T follicular helper cell (primary cell): Measurements from ENCODE around the gene AGAP3.

ENCODE experiments used
- DNase-seq: peaks from one replicate; pipeline ENCODE4 v3.0.0-alpha.2; 2020; ENCODE audit warnings: low read depth

AGAP3 gene

DNA sequence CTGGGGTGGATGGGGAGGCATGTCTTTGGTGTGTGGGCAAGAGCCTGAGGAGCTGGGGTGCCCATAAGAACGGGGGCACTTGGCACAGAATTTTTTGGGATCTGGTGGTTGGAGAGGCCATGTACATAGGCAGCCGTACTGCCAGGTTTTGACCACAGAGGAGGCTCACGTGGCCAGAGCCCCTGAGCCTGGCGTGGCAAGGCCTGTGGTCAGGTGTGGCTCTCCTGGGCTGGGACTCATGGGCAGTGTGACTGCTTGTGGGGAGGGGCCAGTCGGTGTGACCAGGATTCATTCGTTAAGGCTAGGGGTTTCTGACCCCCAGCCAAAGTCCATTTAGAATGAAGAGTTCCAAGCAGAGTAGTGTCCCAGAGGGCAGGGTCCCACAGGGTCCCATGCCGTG, 38.2 kb downstream of the AGAP3 start:
- no peak for DNase-seq

DNA sequence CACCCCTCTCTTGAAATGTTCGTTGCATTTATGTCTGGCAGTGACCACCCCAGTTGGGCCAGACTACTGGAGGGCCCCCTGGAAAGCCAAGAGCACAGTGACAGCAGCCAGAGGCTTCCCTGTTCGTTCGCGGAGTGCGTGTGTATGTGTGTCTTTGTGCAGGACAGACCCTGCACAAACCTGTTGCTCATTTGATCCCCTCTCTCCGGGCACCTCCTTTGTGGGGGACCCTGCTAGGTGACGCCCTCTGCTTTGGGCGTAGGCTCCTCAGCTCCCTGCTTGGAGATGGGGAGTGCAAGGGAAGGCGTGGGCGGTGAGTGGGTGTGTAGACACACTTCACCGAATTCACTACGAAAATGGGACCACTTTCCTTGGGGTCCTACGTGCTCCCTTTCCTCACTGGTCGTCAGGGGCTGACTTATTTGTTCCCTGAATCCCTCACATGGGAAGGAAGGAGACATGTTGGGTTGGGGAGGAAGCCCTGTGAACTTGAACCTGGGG, 38.7 kb downstream of the AGAP3 start:
- DNase-seq, result no peak

- DNase-seq, result no peak
Observed at GRCh38 chr7:151125470-151125845, 39.2 kb downstream of the AGAP3 start.

DNA sequence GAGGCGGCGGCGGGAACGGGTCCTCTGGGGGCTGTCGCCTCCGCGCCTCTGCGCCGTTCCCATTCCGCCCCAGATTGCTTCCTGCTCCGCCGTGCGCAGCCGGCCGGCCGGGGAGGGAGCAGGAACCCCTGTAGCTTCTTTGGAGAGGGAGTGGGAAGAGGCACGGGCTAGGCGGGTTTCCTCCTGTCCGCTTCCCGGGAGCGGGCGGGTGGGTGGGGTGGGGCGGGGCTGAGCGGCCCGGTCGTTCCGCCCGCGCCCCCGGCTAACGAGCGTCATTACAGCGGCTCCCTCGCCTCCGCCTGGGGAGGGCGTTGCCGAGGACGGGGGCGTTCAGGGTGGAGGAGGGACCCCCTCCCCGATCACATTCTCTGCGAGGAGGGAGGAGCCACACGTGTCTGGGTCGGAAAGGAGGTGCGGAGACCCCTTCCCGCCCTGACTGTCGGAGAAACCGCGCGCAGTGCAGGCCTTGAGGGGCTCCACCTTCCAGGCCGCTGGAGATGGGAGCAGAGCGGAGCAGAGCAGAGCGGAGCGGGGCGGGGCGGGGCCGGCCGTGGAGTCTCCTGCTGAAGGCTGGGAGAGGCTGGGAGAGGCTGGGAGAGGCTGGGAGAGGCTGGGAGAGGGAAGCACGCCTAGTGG, 39.7 kb downstream of the AGAP3 start:
- no peak for DNase-seq

DNA sequence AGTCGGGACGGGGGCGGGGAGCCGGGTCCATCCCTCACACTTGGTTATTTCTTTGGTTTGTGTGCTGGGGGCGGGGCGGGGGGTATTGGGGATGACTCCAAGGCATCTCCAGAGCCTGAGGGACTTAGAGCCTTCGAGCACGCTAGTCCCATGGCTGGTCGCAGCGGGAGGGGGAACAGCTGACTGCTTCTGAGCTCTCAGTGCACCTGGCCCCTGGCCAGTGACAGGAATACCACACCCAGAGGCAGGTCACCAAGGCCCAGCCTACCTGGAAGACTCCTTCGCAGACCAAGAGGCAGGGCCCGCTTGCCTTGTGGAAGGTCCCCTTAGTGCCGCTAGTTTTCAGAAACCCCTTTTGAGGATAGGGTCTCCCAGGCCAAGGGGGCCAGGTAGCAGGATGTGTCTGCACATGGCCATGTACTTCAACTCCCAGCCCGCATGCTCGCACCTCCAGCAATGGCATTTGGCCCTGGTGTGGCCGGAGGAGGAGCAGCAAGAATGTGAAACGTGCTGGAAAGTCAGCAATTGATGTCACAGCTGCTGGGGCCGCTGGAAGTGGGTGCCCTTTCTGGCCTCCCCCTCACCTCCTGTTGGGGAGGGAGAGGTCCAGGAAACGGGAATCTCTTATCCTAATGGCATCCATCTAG, 40.3 kb downstream of the AGAP3 start:
- no peak for DNase-seq

DNA sequence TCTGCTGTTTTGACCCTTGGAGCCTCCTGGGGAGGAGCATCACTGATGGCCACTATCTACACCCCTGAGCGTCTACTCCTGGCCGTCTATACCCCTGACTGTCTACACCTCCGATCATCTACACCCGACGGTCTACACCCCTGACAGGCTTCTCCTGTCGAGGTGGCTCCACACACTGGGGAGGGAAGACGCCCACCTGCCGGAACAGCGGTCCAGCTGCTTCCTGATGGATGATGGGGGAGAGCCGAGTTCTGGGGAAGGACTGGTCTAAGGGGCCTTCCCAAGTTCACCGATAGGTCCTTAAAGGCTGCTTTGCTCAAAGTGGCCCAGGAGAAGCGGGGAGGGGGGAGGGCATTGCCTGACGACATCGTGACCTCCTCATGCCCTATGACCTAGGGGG, 41.9 kb downstream of the AGAP3 start:
- no peak for DNase-seq

- no peak for DNase-seq
Observed at GRCh38 chr7:151128716-151129115, 42.4 kb downstream of the AGAP3 start.

GRCh38 chr7:151129117-151129959, 43.1 kb downstream of the AGAP3 start:
- no peak for DNase-seq

GRCh38 chr7:151129960-151130591, 43.8 kb downstream of the AGAP3 start:
- DNase-seq, result no peak

- no peak for DNase-seq
Observed at GRCh38 chr7:151130741-151131157, 44.5 kb downstream of the AGAP3 start.

DNA sequence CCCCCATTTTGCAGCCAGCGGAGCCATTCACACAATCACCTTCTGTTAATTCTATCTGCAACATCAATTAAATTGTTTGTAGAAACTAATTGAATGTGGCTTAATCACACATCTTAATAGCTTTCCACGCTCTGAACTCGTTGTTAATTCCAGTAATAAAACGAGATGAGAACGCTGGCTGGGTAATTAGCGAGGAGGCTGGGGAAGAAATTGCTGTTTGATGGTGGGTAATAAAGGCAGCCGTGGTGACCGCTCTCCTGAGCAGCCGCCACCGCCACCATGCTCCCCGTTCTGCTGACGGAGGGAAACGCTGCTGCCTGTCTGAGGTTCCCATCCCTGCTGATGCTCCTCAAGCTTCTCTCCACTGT, 44.9 kb downstream of the AGAP3 start:
- no peak for DNase-seq

DNA sequence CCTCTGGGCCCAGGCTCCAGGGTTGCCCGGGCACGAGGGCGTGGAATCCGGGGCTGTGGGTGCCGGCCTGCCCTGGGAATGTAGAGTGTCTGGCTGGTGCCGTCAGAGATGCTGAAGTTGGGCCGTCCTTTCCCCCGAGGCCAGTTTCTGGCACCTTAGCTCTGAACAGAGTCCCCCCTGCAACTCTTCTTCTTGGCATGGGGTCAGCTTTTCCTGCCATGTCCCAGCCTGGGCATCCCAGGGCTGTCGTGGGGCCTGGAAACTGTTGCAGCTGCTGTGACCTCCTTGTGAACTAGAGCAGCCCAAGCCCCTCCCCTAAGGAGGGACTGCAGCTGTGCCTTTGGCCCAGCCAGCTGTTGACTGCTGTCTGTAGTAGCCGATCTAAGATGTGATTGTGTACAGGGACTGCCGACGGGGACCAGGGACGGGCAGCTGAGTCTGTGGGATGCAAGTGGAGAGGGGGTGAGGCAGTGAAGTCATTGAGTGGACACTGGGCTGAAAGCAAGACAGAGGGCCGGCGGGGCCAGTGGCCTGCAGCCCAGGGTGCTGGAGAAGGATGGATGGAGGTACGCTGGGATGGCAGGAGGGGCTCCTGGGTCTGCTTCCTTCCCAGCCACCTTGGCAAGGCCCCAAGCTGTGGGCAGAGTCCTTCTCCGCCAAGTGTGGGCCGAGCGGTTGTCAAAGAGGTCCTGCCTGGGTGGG, 45.5 kb downstream of the AGAP3 start:
- DNase-seq, result no peak

- DNase-seq, result no peak
Observed at GRCh38 chr7:151132461-151133205, 46.4 kb downstream of the AGAP3 start.

- no peak for DNase-seq
Observed at GRCh38 chr7:151133266-151133985, 47.2 kb downstream of the AGAP3 start.

GRCh38 chr7:151133986-151134742, 47.9 kb downstream of the AGAP3 start:
- no peak for DNase-seq

- DNase-seq, result no peak
Observed at GRCh38 chr7:151134743-151135524, 48.7 kb downstream of the AGAP3 start.

- DNase-seq, result no peak
Observed at GRCh38 chr7:151135525-151135845, 49.2 kb downstream of the AGAP3 start.

- DNase-seq, result no peak
Observed at GRCh38 chr7:151135866-151136843, 49.9 kb downstream of the AGAP3 start.
